Measurements from ENCODE around the gene MRAP. TPM values are rescaled to one million over a fixed set of nuclear protein-coding genes. Genes with fewer than 3 reads are reported as not detected.
A peak's percentile ranks its signal among the peaks of the same experiment; 100 is the strongest.

MRAP gene
- total RNA-seq, 1 experiment from 2014 or later = 0.31 TPM

DNA sequence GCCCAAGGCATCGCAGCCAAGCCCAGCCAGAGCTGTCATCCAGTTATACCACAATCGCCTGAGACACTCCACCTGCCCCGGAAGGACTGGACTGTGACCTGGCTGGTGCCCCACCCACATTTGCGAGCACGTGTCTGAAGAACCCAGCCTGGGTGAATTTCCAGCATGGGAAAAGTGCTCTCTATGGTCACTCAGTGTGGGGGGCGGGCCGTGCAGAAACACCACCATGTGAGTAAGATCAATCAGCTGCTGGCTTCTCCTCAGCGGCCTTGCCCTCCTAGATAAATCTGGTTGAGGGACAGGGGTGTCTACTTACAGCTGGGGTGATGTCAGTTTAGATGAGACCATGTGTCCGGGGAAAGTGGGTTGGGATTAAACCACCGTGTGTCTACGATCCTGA lies 49.3 kb downstream of the MRAP start:
- no peak for DNase-seq (ENCODE audit: low read depth)

GRCh38 chr21:32348604-32349332 lies 50.1 kb downstream of the MRAP start:
- DNase-seq (ENCODE audit: low read depth) = no peak

- no peak for DNase-seq (ENCODE audit: low read depth)
These were observed 50.8 kb downstream of the MRAP start for GRCh38 chr21:32349333-32349944.

GRCh38 chr21:32350211-32350980 lies 51.7 kb downstream of the MRAP start:
- no peak for DNase-seq (ENCODE audit: low read depth)

- no peak for DNase-seq (ENCODE audit: low read depth)
These were observed 52.3 kb downstream of the MRAP start for GRCh38 chr21:32350981-32351380.

DNA sequence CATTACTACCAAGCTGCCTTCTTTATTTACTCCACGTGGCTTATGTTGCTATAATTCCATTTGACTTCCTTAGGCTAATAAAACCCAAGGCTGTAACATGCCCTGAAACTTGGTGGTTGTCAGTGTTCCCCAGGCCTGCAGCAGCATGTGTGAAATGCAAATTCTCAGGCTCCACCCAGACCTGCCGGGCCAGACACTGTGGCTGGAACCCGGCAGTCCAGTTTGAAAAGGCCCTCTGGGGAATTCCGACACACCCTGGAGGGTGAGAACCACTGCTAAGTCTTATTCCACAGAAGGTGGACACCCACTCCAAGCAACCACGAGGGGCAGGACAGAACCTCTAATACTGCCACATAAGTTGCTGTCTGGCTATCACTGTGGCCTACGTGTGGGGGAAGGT lies 52.8 kb downstream of the MRAP start:
- DNase-seq (ENCODE audit: low read depth) = no peak

- DNase-seq (ENCODE audit: low read depth) = no peak
These were observed 53.9 kb downstream of the MRAP start for GRCh38 chr21:32352526-32352925.

DNA sequence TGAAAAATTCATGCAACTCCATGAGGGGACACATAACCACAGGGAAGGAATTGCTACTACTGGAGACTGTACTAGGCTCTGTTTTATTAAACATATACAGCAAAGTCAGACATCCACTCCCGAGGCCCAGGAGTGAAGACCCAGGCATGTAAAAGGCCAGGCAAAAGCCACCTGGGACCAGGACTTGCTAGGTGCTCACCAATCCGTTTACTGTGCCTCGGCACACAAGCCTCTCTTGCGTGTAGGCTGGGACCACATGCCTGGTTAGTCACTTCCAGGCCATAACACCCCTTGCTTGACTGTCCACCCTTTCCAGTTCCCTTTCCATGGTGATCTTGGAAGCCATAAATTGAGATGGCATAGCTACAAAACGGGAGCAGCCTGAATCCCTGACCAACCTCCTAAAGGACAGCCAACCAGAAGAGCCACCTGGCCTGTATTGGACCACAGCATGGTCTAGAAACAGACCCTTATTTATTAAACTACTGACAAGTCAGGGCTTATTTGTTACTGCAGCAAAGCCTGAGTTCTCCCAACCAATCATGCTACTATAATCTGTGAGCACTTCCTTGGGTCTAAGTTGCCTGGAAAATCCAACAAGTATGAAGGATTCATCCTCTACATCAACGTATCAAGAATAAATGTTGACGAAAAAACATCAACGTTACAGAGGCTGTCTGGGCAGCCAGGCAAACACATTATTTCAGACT lies 54.5 kb downstream of the MRAP start:
- no peak for DNase-seq (ENCODE audit: low read depth)

DNA sequence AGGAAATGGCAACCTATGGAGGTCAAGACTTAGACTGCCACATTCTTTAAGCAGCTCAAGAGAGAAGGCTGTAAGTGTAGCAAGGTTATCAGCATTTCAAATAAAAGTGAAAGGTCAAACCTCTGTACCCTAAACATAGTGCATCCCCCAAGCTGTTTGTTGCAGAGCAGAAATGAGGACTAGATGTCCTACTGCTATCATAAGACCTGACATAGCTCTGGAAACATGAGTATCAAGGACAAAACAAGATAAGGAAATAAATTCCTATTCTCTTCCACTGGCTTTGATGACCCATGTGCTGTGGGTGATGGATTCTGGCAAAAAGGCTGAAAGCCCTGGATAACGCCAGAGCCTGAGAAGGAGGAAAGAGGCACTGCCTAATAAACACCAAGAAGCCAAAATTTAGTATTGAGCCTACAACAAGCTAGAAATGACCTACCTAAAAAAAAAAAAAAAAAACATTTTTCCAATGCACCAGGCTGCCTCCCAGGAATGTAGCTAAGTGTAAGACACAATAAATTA lies 58.3 kb downstream of the MRAP start:
- no peak for DNase-seq (ENCODE audit: low read depth)

DNA sequence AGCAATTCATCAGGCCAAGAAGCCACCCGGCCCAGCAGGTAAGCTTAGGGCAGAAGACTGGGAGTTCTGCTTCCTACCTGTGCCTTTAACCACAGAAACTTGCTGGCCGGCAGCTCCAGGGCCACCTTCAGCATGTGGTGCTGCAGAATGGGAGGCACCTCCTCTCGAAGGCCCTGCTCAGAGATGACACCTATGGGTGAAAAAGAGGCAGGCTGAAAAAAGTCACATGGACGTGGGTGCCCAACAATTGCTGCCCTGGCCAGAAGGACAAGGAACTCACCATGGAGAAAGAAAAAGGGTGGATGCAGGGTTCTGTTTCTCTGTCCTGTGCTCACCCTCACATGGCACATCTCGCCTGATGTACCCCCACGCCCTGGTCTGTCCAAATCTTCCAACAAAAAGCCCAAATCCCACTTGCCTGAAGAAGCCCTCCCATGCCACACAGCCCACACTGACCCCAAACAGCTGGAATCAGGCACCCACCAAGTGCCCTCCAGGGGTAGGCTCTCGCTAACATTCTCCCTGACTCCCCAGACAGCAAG lies 61.1 kb downstream of the MRAP start:
- DNase-seq (ENCODE audit: low read depth) = peak; percentile 7

DNA sequence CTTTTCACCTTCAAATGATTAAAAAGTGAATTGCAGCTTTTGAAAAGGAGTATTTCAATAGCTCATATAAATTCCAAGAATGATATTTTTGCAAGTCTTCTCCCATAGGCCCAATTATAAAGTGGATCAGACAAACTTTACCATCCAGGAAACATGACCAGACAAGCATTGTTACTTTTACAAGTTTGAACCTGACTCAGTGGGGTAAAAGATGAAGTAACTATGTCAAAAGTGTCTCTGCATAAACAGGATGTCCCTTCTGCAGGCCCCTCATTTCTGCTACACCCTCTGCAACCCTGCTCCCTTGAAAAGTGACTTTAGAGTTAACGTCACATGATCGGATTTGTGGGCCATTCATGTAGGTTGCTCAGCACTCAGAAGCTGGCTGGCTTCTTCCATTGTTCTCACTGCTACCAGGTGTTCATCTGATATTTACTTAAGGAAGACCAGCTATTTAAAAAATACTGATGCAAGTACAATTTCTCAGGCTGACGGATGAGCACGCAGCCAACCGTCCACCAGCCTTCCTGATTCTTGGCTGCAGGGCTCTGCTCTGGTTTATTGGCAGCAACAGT lies 61.8 kb downstream of the MRAP start:
- DNase-seq (ENCODE audit: low read depth) = no peak

Other genes starting within 250 kb of the MRAP start
- gene MIS18A, start 19.8 kb upstream of the MRAP start, total RNA-seq (2014; rRNA removed; shearing (Covaris generic)) = 31.0 and 33.7 TPM in 2 replicates
- gene URB1, start 94.2 kb downstream of the MRAP start, total RNA-seq (2014; rRNA removed; shearing (Covaris generic)) = 38.1 and 38.8 TPM in 2 replicates
- gene EVA1C, start 113.9 kb downstream of the MRAP start, total RNA-seq (2014; rRNA removed; shearing (Covaris generic)) = not detected in 2 replicates